A673 (cell line): ENCODE data around the gene ADGRG1. TPM values are rescaled to one million over a fixed set of nuclear protein-coding genes. Genes with fewer than 3 reads are reported as not detected.

ENCODE experiments used
- BruUV-seq: library from RNA; stranded (reverse); fragments of 400-500 nt; replicated peaks from 2 replicates; lab custom pipeline; 2021; lab: Mats Ljungman, UMichigan
- CTCF ChIA-PET: fragments of 300-600 bp; sonication (Branson Sonifier 250); formaldehyde crosslinking; loops from one replicate; lab custom pipeline; 2022; ENCODE audit warnings: antibody characterized with exemption; lab: Charles Lee
- POLR2A ChIA-PET: fragments of 300-600 bp; sonication (Branson Sonifier 250); formaldehyde crosslinking; loops from one replicate; lab custom pipeline; 2022; ENCODE audit warnings: antibody characterized with exemption; ENCODE audit not compliant: low non-redundant PET; lab: Charles Lee
- DNase-seq: peaks from one replicate; pipeline ENCODE4 v3.0.0-alpha.2; 2015; ENCODE audit warnings: low spot score
- H3K27ac ChIP-seq: fragments of 200-600 bp; sonication (generic); 2 replicates; pipeline ENCODE4 v1.5.1; 2016; ENCODE audit warnings: mixed run types, low read depth, mild to moderate bottlenecking, mixed read lengths, antibody characterized with exemption, low read length; ENCODE audit not compliant: poor library complexity, severe bottlenecking
- H3K27me3 ChIP-seq: fragments of 200-600 bp; sonication (generic); replicated peaks from 2 replicates; pipeline ENCODE4 v1.6.1; 2017; ENCODE audit warnings: mixed run types, low read depth, mild to moderate bottlenecking, mixed read lengths, antibody characterized with exemption, low read length; ENCODE audit not compliant: insufficient read depth, poor library complexity
- H3K36me3 ChIP-seq: fragments of 200-600 bp; sonication (generic); 2 replicates; pipeline ENCODE4 v1.6.1; 2016; ENCODE audit warnings: mixed run types, mild to moderate bottlenecking, mixed read lengths, antibody characterized with exemption, low read length; ENCODE audit not compliant: insufficient read depth, poor library complexity, severe bottlenecking
- H3K4me1 ChIP-seq: fragments of 200-600 bp; sonication (generic); 2 replicates; pipeline ENCODE4 v1.6.1; 2017; ENCODE audit warnings: mixed run types, mild to moderate bottlenecking, mixed read lengths, antibody characterized with exemption, low read length; ENCODE audit not compliant: insufficient read depth, poor library complexity, severe bottlenecking
- H3K4me3 ChIP-seq: fragments of 200-600 bp; sonication (generic); 2 replicates; pipeline ENCODE4 v1.5.1; 2016; ENCODE audit warnings: low read depth, mixed run types, mild to moderate bottlenecking, mixed read lengths, low read length; ENCODE audit not compliant: poor library complexity, severe bottlenecking
- H3K9me3 ChIP-seq: fragments of 200-600 bp; sonication (generic); 2 replicates; pipeline ENCODE4 v1.6.1; 2016; ENCODE audit warnings: mixed run types, low read depth, mild to moderate bottlenecking, mixed read lengths, antibody characterized with exemption, low read length; ENCODE audit not compliant: poor library complexity, severe bottlenecking
- EZH2 ChIP-seq: fragments of 200-600 bp; sonication (generic); IDR thresholded peaks from 2 replicates; pipeline ENCODE4 v1.6.1; 2017; ENCODE audit warnings: borderline replicate concordance, low read depth, mild to moderate bottlenecking, mixed read lengths, antibody characterized with exemption, low read length; ENCODE audit not compliant: poor library complexity, severe bottlenecking
- intact Hi-C: fragments of 100-400 bp; cut with micrococcal nuclease; formaldehyde crosslinking; loops from one replicate; pipeline ENCODE4 v1.10.0; 2022; ENCODE audit not compliant: unreplicated experiment
- total RNA-seq: library from RNA; stranded (reverse); gene quantifications from 2 replicates; pipeline ENCODE4 v1.2.3, GENCODE V29; 2021
- TF ChIP-seq, protein P1 (sequence below): fragments of 300-800, 200-600 bp; sonication (generic); conservative IDR thresholded peaks from 2 replicates; pipeline ENCODE4 v1.5.1; 2017; ENCODE audit warnings: low read depth, mild to moderate bottlenecking, antibody characterized with exemption, low read length, moderate library complexity, mixed read lengths

Gene ADGRG1
- total RNA-seq, 1 experiment from 2014 or later, result 0.75 TPM

DNA sequence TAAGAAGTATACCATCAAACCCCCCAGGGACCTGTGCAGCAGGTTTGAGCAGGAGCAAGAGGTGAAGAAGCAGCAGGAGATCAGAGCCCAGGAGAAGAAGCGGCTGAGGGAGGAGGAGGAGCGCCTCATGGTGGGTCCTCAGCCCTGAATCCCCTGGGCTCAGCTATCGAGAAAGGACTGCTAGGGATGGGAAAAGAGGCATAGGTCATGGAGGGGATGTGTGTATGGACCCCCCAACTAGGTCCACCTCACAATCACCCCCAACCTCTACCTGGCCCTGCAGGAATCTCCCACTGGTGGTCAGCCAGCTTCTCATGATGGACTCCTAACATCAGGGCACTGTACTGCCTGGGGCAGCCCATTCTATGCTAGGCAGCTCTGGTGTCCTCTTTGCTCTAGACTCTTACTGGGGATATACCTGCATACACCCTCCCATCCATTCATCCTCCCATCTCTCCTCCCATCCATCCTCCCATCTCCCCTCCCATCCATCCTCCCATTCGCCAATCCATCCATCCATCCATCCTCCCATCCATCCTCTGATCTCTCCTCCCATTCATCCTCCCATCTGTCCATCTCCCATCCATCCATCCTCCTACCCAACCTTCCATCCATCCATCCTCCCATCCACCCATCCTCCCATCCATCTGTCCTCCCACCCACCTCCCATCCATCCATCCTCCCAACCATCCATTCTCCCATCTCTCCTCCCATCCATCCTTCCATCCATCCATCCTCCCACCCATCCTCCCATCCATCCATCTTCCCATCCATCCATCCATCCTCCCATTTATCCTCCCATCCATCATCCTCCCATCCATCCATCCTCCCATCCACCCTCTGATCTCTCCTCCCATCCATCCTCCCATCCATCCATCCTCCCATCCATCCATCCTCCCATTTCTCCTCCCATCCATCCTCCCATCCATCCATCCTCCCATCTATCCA is 76.7 kb downstream of the ADGRG1 start:
- H3K27ac ChIP-seq, result no peak overlapping the region
- TF ChIP-seq, protein P1, sequence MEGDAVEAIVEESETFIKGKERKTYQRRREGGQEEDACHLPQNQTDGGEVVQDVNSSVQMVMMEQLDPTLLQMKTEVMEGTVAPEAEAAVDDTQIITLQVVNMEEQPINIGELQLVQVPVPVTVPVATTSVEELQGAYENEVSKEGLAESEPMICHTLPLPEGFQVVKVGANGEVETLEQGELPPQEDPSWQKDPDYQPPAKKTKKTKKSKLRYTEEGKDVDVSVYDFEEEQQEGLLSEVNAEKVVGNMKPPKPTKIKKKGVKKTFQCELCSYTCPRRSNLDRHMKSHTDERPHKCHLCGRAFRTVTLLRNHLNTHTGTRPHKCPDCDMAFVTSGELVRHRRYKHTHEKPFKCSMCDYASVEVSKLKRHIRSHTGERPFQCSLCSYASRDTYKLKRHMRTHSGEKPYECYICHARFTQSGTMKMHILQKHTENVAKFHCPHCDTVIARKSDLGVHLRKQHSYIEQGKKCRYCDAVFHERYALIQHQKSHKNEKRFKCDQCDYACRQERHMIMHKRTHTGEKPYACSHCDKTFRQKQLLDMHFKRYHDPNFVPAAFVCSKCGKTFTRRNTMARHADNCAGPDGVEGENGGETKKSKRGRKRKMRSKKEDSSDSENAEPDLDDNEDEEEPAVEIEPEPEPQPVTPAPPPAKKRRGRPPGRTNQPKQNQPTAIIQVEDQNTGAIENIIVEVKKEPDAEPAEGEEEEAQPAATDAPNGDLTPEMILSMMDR, result no peak
- TF ChIP-seq EZH2, result no peak
- intact Hi-C loops, result no loop called here
- CTCF ChIA-PET, result interaction anchor here (0.6 kb wide), 1 partner anchor 782 kb away, joined by 4 read pairs; no protein-coding TSS in a partner anchor
- no peak overlapping the region for H3K4me3 ChIP-seq
- BruUV-seq, result no TSS peak
- H3K9me3 ChIP-seq, result no peaks in the 10 kb centered on the region
- H3K4me1 ChIP-seq, result no peaks in the 10 kb centered on the region
- DNase-seq, result no peak
- no peaks in the 10 kb centered on the region for H3K27me3 ChIP-seq
- POLR2A ChIA-PET, result no interaction called here
- no peaks in the 10 kb centered on the region for H3K36me3 ChIP-seq

DNA sequence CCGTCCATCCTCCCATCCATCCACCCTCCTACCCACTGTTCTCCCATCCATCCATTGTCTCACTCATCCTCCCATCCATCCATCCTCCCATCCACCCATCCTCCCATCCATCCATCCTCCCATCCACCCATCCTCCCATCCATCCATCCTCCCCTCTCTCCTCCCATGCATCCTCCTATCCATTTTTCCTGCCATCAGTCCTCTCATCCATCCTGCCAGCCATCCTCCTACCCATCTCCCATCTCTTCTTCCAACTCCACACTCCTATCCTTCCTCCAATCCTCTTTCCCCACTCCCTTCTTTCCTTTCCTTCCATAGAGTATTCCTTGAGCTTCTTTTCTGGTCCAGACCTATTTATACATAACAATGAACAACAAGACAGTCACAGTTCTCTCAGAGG is 78.3 kb downstream of the ADGRG1 start:
- H3K27me3 ChIP-seq, result no peaks in the 10 kb centered on the region
- ChIA-PET POLR2A (no interaction called here), CTCF (no interaction called here)
- DNase-seq, result no peak
- no TSS peak for BruUV-seq
- no peaks in the 10 kb centered on the region for H3K36me3 ChIP-seq
- H3K4me3 ChIP-seq, result no peak overlapping the region
- no peak overlapping the region for H3K27ac ChIP-seq
- intact Hi-C loops, result no loop called here
- no peaks in the 10 kb centered on the region for H3K9me3 ChIP-seq
- H3K4me1 ChIP-seq, result no peaks in the 10 kb centered on the region
- no peak for TF ChIP-seq EZH2
- TF ChIP-seq, protein P1, result no peak

DNA sequence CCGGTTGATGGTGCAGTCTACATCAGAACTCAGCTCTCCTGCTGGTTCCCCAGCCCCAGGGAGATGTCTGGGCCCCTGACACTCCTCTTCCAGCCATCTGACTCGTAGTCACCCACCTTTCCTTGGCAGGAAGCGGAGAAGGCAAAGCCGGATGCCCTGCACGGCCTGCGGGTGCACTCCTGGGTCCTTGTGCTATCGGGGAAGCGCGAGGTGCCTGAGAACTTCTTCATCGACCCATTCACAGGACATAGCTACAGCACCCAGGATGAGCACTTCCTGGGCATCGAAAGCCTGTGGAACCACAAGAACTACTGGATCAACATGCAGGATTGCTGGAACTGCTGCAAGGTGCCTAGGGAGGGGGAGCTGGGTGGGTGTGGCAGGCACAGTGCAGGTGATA is 78.9 kb downstream of the ADGRG1 start:
- BruUV-seq, result no TSS peak
- H3K36me3 ChIP-seq, result no peaks in the 10 kb centered on the region
- H3K4me1 ChIP-seq, result no peaks in the 10 kb centered on the region
- DNase-seq, result no peak
- H3K9me3 ChIP-seq, result no peaks in the 10 kb centered on the region
- H3K27ac ChIP-seq, result no peak overlapping the region
- intact Hi-C loops, result no loop called here
- no peak overlapping the region for H3K4me3 ChIP-seq
- ChIA-PET CTCF (no interaction called here), POLR2A (no interaction called here)
- TF ChIP-seq, protein P1, result no peak
- TF ChIP-seq EZH2, result no peak
- H3K27me3 ChIP-seq, result no peaks in the 10 kb centered on the region
